ENCODE results near the gene UQCC2.

The UQCC2 gene

GRCh38 chr6:33744001-33744848, 32.7 kb upstream of the UQCC2 start:
- DNase-seq (ENCODE audit: low spot score), result peak; percentile 76

DNA sequence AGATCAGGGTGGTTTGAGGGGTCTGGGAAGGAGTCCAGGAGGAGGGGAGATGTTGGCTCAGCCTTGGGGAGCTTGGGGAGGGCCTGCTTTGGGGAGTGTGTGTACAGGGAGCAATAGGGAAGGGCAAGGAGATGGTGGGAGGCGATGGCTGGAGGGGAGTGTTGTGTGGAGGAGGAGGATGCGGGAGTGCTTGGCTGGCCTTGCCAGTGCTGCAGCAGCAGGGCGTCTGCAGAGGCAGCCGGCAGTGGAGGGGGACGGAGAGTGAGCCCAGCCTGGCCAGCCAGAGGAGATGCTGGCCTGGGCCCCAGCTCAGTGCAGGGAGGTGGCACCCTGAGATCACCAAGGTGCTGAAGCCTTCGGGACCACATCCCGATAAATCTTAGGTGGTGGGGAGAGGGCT, 31.3 kb upstream of the UQCC2 start:
- DNase-seq (ENCODE audit: low spot score), result no peak

DNA sequence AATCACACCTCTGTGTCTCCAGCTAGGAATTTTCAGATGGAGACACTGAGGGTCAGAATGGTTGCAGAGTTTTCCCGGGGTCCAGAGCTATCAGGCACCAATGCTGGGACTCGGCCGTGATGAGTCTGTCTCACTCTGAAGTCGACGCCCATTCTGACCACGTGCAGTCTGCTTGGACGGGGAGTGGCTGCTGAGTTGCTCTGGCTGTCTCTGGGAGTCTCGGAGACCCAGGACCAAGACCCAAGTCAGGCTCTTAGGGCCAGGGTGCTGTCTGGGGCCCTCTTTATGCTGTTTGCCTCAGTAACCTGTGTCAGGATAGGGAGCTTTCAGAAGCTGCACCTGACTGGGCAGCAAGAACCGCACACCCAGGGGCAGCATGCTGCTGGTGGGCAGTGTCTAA, 30.6 kb upstream of the UQCC2 start:
- DNase-seq (ENCODE audit: low spot score), result no peak

DNA sequence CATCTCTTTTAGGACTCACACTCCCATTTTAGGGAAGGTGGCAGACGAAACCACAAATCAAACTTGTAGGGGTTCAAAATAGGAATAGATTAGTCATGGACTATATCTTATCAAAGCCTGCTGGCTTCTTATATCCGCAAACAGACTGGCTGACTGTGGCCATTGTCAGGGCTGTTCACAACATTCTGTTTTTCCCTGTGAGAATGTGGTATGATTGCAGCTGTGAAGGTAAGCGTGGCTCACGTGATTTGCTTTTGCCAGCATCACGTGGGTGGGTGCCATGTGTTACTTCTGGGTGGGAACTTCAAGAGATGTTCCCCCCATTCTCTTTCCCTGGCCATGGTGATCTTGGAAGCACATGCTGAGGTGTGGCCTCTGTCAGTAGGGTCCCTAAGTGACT, 29.3 kb upstream of the UQCC2 start:
- no peak for DNase-seq (ENCODE audit: low spot score)

DNA sequence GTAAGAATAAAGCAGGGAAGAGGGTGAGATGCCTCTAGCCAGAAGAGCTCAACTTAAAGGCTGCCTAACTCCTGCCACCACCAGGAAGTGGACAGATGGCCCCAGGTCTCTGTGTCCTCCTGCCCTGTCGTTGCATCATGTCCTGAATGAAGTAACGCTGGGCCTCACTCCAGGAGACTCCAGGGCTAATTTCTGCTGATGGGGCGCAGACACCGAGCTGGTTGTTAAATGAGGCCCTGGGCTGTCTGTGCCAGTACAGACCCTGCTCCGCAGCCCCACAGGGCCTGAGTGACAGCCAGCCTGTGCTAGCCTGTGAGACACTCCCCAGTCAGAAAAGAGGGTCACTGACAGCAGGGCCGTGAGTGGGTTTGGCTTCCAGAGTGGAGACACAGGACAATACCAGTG, 28.7 kb upstream of the UQCC2 start:
- DNase-seq (ENCODE audit: low spot score), result no peak

DNA sequence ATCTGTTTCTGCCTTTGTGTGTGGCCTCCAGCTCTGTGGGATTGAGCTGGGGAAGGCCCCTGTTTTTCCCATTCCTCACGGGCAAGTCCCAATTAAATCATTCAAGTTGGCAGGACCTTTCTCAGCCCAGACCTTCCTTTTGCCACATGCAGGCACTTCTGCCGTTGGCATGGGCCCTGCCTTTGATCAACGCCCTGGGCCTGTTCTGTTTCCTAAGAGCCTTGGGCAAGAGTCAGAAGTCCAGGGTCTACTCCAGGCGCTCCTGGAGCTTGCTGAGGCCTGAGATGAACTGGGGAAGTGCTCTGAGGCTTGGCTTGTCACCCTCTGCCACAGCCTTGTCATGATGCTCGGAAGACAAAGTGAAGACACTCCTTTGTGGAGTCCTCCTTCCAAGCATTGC, 28.1 kb upstream of the UQCC2 start:
- no peak for DNase-seq (ENCODE audit: low spot score)

DNA sequence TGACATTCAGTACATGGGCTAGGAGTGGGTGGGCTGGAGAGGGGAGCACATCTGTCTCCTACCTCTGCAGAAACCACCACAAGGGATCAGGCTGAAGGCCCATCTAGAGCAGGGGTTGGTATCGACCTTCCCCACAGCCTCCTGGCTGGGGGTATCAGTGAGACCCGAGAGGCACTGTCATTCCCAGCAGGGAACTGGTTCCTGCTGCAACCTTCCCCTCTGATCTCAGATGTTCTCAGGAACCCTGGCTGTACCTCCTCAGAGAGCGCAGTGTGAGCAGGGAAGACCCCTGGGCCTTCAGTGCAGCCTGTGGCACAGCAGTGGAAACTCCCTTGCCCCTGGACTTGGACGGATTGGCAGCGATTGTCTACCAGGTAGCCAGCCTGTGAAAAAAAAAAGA, 27.4 kb upstream of the UQCC2 start:
- DNase-seq (ENCODE audit: low spot score), result no peak

- no peak for DNase-seq (ENCODE audit: low spot score)
These were observed 26.7 kb upstream of the UQCC2 start for GRCh38 chr6:33738153-33738552.

GRCh38 chr6:33737267-33738026, 25.9 kb upstream of the UQCC2 start:
- no peak for DNase-seq (ENCODE audit: low spot score)

DNA sequence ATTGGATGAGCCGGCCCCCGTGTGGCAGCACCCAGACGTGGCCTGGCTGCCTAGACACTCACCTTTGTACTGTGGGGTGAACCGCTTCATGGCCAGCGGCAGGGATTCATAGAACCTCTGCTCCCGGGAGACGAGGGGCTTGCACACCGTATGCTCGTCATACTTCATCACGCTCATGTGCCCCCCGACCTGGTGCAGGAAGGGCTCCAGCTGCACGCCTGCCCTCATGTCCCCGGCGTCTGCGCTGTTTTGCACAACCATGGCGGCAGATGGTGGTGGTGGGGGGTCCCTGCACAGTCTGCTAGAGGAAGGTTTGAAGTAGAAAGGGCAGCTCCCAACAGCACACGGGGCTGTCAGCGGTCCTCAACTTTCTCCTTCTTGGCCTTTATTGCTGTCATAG, 23.7 kb upstream of the UQCC2 start:
- no peak for DNase-seq (ENCODE audit: low spot score)

GRCh38 chr6:33733709-33734007, 22.2 kb upstream of the UQCC2 start:
- DNase-seq (ENCODE audit: low spot score), result no peak

DNA sequence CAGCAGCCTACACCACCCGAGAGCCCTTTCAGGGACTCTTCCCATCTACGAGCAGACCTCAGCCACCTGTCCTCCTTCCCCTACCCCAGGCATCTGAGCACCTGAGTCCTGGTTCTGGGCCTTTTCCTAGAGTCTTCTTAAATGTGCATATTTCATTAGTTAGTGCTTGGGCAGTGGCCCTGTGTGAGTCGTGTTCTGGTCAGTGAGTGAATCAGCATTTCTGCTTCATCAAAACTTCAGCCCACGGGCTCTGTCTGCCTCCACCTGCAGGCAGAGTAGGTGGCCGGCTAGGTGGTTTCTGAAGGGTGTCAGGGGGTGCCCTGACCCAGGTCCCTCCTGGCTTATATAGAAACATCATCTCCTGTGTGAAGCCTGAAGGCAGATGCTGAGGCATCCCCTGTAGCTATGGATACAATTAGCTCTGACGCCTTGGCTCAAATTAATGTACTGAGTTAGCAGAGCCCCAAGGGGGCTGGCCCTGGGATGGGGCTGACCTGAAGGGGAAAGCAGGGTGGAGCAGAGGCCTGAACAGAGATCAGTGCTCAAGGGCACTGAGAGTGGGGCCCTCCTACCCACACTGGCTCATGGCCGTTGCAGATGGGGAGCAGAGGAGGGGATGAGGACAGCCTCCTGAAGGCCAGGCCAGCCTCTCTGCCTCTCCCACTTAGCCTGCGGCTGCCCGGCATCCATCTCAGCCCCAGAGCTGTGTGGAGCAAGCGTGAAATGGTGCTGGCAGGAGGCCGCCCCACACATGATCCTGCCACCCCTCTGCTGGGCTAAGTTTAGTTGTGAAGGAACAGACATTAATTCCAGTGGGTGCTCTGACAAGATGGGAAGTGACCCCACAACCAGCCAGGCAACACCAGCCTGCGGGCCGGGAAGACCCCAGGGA, 21.6 kb upstream of the UQCC2 start:
- no peak for DNase-seq (ENCODE audit: low spot score)

DNA sequence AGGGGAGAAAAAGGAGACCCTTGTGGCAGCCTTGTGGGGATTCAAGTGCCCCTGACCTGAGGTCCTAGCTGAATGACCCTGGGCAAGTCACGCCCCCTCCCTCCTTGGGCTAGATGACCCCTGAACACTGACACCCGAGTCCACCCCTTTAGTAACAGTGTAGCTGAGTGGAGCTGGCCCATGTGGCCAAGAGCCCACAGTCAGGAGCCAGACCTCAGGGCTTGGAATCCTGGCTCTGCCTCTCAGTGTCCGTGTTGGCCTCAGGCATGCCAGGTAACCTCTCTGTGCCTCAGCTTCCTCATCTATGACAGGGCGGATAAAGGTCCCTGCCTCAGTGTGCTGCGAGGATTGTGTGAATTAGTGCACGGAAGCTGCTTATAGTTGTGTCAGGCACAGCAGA, 20.9 kb upstream of the UQCC2 start:
- no peak for DNase-seq (ENCODE audit: low spot score)

GRCh38 chr6:33731751-33732282, 20.3 kb upstream of the UQCC2 start:
- no peak for DNase-seq (ENCODE audit: low spot score)

GRCh38 chr6:33731035-33731434, 19.5 kb upstream of the UQCC2 start:
- DNase-seq (ENCODE audit: low spot score), result no peak

DNA sequence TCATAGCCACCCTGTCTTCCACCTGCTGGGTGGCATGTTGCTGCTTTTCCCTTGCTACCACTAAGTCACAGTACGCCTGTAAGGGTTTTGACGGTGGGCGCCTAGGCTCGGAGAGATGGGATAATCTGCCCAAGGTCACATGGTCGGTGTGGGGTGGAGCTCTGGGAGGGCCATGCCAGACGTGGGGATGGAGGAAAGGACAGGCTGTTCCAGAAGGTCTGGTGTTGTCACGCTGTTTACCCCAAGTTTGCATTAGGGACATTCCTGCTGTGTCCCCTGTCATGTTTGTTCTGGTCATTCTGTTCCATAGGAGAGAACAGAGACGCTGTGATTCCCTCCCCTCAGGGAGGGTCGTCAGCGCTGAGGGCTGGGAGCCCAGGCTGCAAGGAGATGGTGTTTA, 19.1 kb upstream of the UQCC2 start:
- DNase-seq (ENCODE audit: low spot score), result no peak

DNA sequence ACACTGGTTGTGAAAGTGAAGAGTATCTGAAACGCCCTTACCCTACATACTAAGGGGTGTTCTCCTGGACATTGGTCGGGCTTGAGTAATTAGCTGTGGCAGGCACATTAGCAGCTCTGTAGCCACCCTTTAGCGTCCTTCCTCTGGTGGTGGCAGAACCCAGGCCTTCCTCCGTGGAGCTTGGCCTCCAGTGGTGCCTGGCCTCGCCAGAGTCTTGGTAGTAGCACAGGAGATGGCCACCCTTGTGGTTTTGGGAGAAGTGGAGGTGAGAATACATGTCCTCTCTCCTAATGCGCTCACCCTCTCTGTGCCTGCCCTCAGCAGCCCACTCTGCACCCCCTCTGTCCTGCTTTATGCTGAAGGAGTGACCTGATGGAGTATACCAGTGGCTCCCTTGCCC, 17.6 kb upstream of the UQCC2 start:
- DNase-seq (ENCODE audit: low spot score), result no peak

- no peak for DNase-seq (ENCODE audit: low spot score)
These were observed 16.9 kb upstream of the UQCC2 start for GRCh38 chr6:33728438-33728837.

GRCh38 chr6:33727932-33728331, 16.4 kb upstream of the UQCC2 start:
- DNase-seq (ENCODE audit: low spot score), result no peak

DNA sequence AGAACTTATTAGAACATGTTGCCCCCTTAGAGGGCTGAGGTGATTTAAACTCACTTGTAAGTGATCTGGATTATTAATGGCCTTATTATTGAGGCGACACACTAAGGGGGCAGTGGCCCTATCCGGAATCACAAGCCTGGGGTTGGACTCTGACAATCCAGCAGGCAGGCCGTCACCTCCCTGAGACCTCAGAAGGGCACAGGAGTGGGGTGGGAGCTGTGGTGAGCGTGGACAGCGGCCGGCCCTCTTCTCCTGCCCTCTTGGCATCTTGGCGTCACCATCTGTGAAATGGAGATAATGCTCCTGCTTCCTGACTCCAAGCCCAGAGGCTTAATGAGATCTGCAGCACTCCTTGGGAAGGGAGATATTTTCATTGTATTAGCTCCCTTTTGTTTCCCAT, 15.6 kb upstream of the UQCC2 start:
- DNase-seq (ENCODE audit: low spot score), result no peak

DNA sequence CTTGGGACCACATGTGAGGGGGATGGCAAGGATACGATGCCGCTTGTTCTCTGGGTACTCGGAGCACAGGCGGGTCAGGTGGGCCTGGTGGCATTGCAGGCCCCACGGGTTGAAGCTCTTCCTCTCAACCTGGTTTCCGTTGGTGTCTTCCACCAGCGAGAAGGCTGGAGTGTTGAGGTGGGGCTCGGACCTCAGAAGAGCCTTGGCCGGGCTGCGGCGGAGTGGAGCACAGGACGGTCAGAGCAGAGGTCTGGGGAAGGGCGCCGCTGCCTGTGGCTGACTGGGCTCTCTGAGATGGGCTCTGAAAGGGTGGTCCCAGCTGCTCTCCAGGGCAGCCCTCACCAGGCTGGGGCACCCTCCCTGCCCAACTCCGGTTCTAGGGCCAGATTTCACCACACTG, 15.2 kb upstream of the UQCC2 start:
- DNase-seq (ENCODE audit: low spot score), result no peak

DNA sequence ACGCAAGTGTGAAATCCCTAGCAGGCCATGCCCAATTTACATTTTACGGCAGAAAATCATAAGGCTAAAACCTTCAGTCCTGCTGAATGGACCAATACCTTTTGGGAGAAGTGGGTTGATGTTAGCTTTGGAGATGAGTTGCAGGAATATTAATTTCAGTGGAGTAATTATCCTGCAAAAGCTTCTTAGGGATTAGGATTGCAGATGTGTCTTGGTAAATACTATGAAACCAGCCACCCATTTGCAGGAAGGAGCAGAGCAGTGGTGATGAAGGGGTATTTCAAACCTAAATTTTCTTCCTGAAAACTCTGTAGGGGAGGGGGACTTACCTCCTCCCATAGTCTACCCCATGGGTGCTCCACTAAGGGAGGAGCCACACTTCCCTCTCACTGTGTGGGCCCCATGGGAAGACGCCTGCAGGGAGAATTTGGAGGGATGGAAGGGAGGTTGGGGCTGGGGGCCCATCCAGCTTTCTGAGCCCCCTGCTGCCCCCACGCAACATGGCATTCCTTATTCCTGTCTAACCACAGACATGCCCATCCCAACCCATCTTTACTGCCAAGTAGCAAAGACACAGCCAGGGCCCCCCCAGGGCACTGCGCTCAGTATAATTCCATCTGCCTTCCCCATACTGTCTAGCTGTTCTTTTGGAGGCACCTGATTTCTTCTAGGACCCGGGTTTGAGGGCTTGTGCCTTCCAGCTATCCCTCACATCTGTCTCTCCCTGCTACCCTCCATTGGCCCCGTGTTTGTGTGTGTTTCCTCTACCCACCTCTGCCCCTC, 14.6 kb upstream of the UQCC2 start:
- no peak for DNase-seq (ENCODE audit: low spot score)

All from putamen (tissue), 1 donor.